Peyer's patch (tissue), 4 donors: ENCODE measurements around the gene ING1.

Experiments
- POLR2A ChIP-seq, 2 donors: fragments of 450-650 bp; IDR thresholded peaks; one replicate each; pipeline ENCODE4 v1.5.1; 2017; ENCODE audit warnings: antibody characterized with exemption in 2 of 2, mild to moderate bottlenecking in 2 of 2, moderate library complexity in 2 of 2
- TF ChIP-seq, protein P1 (sequence below), 6 experiments: fragments of 450-650 bp in 4 of 6; fragments of 200-600 bp in 2 of 6; sonication (generic) in 1 of 6; IDR thresholded peaks; one replicate each; pipeline ENCODE4 v1.5.1; 2017 to 2019; ENCODE audit warnings: antibody characterized with exemption in 6 of 6, mild to moderate bottlenecking in 3 of 6, moderate library complexity in 1 of 6

DNA sequence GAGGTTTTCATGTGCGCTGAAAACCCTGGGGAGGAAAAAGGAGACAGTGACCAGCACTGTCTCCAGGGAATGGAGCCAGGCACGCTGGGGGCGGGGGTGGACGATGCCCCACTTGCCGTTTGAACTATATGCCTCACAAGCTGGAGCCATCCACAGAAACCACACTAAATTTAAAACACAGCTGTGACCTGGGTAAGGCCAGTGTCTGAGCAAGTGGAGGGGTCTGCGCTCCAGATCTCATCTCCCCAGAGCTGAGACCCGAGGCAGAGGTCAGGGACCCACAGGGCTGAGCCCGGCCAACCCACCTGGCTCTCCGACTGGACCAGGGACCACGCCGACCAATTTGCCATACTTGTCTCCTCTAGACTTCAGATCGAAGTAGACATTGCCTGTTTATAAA lies 30.8 kb upstream of the ING1 start:
- TF ChIP-seq, protein P1, sequence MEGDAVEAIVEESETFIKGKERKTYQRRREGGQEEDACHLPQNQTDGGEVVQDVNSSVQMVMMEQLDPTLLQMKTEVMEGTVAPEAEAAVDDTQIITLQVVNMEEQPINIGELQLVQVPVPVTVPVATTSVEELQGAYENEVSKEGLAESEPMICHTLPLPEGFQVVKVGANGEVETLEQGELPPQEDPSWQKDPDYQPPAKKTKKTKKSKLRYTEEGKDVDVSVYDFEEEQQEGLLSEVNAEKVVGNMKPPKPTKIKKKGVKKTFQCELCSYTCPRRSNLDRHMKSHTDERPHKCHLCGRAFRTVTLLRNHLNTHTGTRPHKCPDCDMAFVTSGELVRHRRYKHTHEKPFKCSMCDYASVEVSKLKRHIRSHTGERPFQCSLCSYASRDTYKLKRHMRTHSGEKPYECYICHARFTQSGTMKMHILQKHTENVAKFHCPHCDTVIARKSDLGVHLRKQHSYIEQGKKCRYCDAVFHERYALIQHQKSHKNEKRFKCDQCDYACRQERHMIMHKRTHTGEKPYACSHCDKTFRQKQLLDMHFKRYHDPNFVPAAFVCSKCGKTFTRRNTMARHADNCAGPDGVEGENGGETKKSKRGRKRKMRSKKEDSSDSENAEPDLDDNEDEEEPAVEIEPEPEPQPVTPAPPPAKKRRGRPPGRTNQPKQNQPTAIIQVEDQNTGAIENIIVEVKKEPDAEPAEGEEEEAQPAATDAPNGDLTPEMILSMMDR (IDR thresholded peaks at IDR 0.05), result no peak
- TF ChIP-seq POLR2A (IDR thresholded peaks at IDR 0.05), result no peak
